ENCODE measurements around the gene EEPD1.

Gene EEPD1

GRCh38 chr7:36192053-36192824 lies 39.2 kb downstream of the EEPD1 start:
- DNase-seq: peak; percentile 86 to 95 (median 94)

- DNase-seq: no peak
These were observed 39.8 kb downstream of the EEPD1 start for GRCh38 chr7:36192877-36193276.

- DNase-seq: peak; percentile 41 to 78 (median 41)
These were observed 45.8 kb downstream of the EEPD1 start for GRCh38 chr7:36198854-36199266.

DNA sequence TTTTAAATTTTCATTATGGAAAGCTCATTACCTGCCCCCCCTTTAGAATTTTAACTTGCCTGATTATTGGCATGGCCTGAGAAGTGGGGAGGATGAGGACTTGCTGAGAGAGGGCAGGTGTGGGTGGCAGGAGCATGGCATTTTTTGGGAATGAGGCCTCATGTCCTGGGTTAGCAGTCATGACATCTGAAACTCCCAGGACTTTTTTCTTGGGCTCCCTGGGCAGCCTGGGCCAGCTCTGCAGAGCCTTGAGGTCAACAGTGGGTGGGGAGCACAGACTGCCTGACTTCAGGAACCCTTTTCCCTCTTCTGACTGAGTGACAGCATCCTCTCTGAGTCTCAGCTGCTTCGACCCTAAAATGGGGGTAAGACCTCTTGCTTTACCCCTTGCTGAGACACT lies 46.3 kb downstream of the EEPD1 start:
- no peak for DNase-seq

DNA sequence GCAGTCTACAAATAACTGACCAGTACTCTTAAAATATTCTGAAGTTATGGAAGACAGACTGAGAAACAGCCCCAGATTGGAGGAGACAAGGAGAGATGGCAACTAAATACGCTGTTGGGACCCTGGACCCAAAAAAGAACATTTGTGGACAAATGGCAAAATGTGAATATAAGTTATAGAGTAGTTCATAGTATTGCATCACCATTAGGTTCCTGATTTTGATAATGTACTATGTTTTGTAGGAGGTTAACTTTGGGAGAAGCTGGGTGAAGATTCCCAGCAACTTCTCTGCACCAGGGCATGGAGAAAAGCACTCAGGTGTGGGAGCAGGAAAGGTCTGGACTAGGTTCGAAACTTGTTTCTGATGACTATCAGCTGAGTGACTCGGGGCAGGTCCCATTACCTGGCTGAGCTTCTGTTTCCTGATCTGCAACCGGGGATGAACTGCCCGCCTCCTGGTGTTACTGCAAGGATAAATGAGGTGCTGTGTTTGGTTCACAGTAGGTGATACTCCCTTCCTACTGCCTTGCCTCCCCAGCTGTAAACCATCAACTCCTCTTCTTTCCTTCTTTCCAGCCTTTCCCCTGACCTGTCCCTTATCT lies 48.2 kb downstream of the EEPD1 start:
- DNase-seq: no peak

- no peak for DNase-seq
These were observed 49.3 kb downstream of the EEPD1 start for GRCh38 chr7:36202398-36202797.

DNA sequence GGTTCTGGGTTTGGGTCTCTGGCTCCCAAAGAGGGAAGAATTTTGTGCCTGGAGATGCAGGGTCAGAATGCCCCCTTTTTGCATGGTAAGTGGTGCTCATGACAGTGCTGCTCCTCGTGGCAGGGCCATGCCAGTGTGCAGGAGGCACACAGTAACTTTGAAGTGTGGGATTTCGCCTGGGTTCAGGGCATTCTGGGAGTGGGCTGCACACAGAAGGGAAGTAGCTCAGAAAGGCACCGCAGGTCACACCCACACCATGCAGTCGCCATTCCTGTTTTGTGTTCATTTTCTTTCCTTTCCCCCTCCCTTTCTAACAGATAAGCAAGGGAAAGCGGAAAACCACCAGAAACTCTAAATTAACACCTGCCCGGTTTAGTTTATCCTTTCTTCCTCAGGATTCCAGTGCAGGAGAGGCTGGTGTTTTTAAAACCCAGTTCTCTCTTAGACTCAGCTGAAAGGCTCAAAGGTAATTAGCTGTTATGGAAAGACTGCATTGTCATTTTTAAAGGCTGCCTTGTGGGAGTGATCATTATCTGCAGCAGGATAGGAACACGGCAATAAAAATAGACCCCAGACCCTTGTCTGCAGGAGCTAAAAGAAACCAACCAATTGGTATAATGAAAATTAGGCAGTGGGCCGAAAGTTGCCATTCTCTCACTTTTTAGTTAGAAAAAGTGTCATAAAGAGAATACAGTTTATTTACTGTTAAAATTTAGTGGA lies 50.2 kb downstream of the EEPD1 start:
- peak in 1 of 3 donors; percentile 29 for DNase-seq

DNA sequence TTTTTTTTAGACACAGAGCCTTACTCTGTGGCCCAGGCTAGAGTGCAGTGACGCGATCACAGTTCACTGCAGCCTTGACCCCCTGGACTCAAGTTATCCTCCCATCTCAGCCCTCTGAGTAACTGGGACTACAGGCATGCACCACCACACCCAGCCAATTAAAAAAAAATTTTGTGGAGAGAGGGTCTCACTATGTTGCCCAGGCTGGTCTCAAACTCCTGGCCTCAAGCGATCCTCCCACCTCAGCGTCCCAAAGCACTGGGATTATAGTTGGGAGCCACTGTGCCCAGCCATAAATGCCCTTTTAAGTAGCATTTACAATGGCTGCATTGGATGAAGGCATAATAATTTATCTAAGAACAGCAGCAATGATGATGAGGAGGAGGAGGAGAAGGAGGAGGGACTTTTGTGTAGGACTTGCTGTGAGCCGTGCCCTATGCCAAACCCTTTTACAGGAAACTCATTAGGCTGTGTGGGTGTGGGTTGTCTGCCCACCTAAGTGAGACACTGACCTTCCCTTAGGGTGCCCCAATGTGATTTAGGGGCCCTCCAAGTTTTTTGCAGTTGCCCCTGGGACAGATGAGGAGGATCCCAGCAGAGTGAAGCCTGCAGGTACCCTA lies 51.1 kb downstream of the EEPD1 start:
- no peak for DNase-seq

GRCh38 chr7:36204929-36205635 lies 52.0 kb downstream of the EEPD1 start:
- no peak for DNase-seq

- DNase-seq: no peak
These were observed 52.7 kb downstream of the EEPD1 start for GRCh38 chr7:36205803-36206202.

DNA sequence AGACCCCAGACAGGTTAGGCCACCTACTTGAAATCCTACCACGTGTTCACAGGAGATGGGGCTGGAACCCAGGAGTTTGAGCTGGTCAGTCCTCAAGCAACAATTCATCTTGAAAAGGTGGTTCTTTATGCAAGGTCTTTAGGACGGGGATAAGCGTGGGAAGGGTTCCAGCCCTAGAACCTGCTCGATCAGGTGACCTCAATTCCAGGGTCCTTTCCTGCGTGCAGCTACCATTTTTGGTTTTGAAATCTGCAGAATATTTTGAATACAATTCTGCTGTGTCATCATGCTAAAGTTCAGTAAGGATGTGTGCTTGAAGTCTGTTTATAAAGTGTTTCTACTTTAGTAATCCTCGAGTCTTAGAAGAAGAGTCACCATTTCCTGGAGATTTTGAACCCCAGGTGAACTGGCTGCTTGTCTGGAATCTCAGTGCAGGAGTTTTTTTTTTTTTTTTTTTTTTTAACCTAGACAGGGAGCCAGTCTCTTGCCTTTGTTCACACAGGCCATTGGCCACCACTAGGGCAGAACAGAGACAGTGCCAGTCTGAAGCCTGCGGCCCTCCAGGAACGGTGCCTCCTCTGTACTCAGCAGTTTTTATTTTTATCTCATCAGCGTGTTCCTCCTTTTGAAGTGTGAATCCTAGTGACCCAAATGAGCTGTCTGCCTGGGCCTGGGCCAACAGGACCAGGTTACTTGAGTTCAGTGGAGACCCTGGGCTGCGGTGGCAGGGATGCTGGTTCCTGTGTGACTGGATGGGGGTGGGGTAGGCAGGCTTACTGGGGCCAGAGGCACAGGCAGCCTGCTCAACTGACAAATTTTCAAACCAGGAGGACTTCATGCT lies 54.6 kb downstream of the EEPD1 start:
- peak; percentile 38 to 45 (median 38) for DNase-seq

DNA sequence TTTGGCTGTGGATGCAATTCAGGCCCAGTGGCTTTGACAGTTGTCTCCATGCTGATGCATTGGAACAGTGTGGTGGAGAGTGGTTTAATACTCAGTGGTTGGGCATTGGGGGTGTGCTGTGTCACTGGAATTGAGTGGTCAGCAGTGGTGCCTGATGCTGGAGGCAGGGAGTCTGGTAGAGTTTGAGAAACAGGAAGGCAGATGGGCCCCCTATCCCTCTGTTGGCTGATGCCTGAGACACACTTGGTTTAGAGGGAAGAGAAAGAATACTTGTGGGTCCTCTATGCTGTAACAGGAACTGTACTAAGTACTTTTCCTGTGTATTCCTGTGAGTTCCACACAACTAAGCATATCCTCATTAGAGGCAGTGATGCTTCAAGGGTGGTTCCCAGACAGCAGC lies 55.4 kb downstream of the EEPD1 start:
- peak in 2 of 3 donors; percentile 28 to 39 for DNase-seq

DNA sequence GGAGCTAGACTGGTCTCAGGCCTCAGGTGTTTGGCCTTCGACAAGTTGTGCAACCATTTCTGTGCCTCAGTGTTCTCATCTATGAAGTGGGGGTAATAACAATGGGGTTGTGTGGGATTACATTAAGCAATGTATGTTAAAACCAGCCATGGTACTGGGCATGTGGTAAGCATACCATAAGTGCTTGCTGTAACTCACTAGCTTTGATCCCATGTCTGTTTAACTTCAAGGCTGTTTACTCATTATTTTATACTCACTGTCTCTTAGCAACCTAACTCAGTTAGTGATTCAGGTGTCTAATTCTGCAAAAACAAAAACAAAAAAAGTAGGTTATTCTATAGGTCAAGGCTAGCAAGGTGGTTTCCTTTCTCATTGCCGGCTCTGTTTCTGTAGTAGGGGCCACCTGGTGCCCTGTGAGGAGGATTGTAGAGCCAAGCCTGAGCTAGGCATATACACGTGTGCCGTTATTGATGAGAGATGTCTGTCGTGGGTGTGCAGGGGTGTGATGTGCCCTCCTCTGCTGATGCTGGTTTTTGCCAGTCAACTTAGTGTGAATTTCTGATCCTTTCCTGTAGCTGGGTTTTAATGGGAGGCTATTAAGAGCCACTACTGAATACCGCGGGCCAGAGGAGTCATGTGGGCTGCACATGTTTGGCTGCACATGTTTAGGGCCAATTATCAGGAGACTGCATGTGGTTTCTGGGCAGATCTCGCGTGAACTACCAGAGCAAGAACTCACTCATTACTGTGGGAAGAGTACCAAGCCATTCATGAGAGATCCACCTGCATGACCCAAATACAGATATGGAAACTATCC lies 56.2 kb downstream of the EEPD1 start:
- no peak for DNase-seq

DNA sequence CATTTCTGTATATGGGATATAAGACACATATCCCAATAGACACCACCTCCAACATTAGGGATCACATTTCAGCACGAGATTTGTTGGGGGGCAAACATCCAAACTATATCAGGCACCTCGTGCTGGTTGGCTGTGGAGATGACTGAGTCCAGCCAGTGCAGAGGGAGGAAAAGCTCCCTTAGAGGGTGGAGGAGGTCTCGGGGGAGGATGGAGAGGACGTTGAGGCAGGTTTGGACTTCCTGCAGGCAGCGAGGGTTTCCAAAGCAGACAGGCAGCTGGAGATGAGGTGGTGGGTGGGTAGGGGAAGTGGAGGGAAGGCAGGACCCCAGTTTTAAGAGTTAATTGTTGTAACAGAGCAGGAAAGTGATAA lies 56.7 kb downstream of the EEPD1 start:
- DNase-seq: no peak

DNA sequence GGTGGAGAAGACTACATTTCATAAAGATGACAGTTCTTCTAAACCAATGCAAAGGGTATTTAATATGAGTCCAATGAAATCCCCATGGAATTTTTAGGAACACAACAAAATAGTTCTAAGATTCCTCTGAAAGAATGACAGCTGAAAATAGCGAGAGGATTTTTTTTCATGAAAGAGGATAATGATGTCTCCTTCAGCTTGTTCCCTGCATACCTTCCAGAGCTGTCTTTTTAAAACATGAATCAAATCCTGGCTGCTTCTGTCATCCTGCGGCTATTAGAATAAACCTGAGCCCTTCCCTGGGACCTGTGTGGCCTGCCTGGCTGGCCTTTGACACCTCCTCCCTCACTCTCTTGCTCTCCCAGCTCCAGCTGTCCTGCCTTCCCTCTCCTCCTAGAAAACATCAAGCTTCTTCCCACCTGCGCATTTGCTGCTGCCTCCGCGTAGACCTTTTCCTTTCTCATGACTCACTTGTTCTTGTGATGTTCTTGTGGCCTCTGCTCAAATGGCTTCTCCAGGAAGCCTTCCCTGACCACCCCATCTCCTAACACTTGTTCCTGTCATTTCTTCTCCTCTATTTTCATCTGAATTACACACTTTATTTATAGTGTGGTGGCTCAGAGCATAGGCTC lies 57.4 kb downstream of the EEPD1 start:
- no peak for DNase-seq

DNA sequence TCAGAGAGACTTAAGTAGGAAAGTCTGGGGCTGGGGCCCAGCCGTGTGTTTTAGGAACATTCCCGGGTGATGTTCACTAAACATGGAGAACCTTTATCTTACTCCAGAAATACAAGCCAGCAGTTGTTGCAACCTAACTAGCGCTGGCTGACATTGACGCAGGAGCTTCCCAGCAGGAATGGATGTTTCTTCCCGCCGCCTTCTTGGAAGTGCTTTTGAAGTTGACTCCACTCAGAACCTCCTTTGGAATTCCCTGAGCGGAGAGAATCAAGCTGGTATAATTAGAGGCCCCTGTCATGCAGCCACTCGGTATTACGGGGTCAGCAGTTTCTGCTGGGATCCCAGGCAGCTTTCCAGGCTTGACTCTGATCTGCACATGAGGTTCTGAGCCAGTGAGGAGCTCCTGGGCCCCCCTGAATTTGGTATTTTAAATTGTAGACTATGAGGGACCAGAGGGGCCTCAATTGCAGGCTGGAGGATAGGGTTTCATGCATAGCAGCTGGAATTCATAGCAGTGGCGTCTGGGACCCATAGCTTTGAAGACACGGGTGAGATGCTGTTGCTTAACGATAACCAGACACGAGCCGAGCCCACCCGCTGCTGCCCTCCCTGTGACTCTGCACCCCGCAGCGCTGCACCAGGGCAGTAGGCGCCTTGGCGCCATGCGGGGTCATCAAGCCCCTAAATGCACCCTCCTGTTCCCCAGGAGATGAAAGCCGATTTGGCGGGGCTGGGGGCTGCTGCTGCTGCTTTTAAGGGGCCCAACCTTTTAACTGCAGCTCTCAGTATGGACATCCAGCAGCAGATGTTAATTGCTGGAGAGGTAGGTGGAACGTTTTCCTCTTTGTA lies 61.8 kb downstream of the EEPD1 start:
- no peak for DNase-seq

- no peak for DNase-seq
These were observed 62.4 kb downstream of the EEPD1 start for GRCh38 chr7:36215457-36215765.

GRCh38 chr7:36216063-36216684 lies 63.1 kb downstream of the EEPD1 start:
- peak; percentile 74 to 81 (median 75) for DNase-seq

Data from suppressor macrophage treated with lipopolysaccharide for 1 hour (primary cell).